AG04449 (cell line): ENCODE measurements around the gene ALX4.

ENCODE experiments used
- CTCF ChIA-PET: fragments of 350-600 bp; formaldehyde crosslinking; extraction: SDS; loops from one replicate; lab custom pipeline; 2021; ENCODE audit warnings: antibody characterized with exemption; lab: Yijun Ruan, JAX
- POLR2A ChIA-PET: fragments of 400-600, 350-600 bp; formaldehyde crosslinking; extraction: SDS; loops from one replicate; lab custom pipeline; 2020; ENCODE audit warnings: antibody characterized with exemption, inconsistent platforms; lab: Yijun Ruan, JAX
- DNase-seq: peaks from one replicate; pipeline ENCODE4 v3.0.0-alpha.2; 2010; ENCODE audit warnings: low read depth, low spot score
- H3K4me3 ChIP-seq: 2 replicates; pipeline ENCODE4 v1.5.1; 2011; ENCODE audit warnings: low read depth, mild to moderate bottlenecking, control low read depth, low read length
- TF ChIP-seq, protein P1 (sequence below): IDR thresholded peaks from one replicate; pipeline ENCODE4 v1.5.1; 2011; ENCODE audit warnings: mild to moderate bottlenecking, moderate library complexity, low read length, control low read depth, inconsistent platforms; ENCODE audit not compliant: insufficient read depth; ENCODE audit errors: missing control alignments

Gene ALX4

DNA sequence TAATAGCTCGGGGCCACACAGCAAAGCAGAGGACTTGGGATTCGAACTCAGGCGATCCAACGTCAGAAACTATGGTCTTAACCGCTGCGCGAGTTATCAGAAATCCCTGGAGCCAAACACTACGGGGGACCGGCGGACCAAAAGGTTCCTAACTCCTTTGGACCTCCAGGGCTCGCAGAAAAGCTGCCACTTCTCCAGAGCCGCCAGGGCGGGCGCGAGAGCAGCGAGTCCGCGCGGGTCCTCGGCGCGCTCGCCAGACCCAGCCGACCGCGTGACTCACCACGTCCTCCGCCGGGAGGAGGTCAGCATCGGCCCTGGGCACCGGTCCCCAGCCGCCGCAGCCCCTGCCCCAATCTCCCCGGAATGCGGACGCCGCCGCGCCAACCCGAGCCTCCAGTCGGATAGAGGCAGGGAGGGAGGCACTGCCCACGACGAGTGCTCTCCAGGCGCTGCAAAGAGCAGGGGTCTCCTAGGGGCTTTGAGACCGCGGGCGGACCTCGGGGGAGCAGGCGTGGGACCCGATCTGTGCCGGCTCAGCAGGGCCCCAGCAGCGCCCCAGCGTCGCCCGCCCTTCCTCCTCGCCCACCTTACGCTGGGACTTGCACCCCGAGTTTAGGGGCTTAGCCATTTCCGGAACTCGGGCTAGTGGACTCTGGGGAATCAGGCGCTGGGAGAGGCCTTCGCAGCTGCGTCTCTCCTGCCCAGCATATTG, 6.2 kb upstream of the ALX4 start:
- peak overlapping the region; percentile 48 for H3K4me3 ChIP-seq
- POLR2A ChIA-PET, result no interaction called here
- TF ChIP-seq, protein P1, sequence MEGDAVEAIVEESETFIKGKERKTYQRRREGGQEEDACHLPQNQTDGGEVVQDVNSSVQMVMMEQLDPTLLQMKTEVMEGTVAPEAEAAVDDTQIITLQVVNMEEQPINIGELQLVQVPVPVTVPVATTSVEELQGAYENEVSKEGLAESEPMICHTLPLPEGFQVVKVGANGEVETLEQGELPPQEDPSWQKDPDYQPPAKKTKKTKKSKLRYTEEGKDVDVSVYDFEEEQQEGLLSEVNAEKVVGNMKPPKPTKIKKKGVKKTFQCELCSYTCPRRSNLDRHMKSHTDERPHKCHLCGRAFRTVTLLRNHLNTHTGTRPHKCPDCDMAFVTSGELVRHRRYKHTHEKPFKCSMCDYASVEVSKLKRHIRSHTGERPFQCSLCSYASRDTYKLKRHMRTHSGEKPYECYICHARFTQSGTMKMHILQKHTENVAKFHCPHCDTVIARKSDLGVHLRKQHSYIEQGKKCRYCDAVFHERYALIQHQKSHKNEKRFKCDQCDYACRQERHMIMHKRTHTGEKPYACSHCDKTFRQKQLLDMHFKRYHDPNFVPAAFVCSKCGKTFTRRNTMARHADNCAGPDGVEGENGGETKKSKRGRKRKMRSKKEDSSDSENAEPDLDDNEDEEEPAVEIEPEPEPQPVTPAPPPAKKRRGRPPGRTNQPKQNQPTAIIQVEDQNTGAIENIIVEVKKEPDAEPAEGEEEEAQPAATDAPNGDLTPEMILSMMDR, result peak; percentile 17
- DNase-seq, result no peak
- CTCF ChIA-PET, result interaction anchor here (1.3 kb wide), 1 partner anchor 182 kb away, joined by 4 read pairs; no protein-coding TSS in a partner anchor

DNA sequence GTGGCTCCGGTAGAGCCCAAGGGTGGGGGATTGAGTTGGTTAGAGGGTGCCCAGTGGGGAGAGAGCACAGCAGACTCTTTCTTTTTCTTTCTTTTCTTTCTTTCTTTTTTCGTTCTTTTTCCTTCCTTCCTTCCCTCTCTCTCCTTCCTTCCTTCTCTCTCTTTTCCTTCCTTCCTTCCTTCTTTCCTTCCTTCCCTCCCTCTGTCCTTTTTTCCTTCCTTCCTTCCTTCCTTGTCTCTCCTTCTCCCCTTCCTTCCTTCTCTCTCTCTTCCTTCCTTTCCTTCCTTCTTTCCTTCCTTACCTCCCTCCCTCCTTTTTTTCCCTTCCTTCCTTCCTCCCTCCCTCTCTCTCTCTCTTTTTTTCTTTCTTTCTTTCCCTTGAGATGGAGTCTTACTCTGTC, 4.8 kb upstream of the ALX4 start:
- ChIA-PET CTCF (interaction anchor here (1.3 kb wide), 1 partner anchor 181 kb away, joined by 4 read pairs; no protein-coding TSS in a partner anchor), POLR2A (no interaction called here)
- DNase-seq, result no peak
- TF ChIP-seq, protein P1, result no peak
- H3K4me3 ChIP-seq, result no peak overlapping the region

DNA sequence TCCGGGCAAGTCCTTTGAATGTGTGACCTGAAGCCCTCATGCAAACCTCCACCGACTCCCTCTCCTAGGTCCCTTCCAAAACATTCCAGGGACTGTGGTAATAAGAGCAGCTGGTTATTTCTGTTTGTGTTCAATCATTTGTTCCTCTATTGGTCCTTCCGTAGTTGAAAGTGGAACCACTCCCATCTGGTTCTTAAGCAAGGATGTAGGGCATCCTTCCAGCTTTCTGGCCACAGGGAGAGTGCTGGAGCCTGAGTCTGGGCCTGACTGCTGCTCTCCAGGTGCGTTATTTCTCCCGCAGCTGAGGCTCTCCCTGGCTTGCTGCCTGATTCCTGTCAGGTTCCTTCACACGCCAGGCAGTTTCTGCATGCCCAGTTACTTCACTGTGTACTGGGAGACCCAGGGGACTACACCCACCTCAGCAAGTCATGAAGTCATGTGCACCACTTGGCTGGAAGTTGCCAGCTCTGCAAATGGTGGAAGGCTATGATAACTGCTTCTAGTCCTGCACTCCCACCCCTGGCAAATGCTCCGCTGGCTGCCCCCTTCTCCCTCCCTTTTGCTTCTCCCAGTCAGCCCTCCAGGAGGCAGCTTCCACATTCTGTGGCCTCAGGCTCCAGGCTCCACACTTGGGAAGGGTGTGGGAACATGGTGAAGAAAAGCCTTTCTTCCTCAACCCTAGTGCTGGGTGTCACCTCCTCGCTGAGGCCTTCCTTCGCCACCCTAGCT, 4.0 kb upstream of the ALX4 start:
- no peak for DNase-seq
- TF ChIP-seq, protein P1, result no peak
- no peak overlapping the region for H3K4me3 ChIP-seq
- CTCF ChIA-PET, result no interaction called here
- POLR2A ChIA-PET, result no interaction called here

DNA sequence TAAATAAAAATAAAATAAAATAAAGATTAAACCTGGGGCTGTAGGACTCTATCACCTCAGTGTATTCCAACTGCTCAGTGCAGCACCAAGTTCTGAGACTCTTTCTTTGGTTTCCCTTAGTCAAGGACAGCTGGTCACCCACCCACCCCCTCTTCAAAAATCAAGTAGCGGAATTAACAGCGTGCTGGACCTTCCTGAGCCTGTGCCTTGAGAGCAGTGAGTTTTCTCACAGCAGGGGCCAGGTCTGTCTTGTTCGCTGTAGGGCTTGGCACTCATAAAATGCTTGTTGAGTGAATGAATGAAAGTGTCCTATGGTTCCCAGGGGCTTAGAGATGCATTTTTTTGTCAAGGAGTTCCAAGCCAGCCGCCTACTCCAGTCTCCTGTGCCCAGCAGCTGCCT, 2.9 kb upstream of the ALX4 start:
- CTCF ChIA-PET, result interaction anchor here (0.7 kb wide), 1 partner anchor 197 kb away, joined by 3 read pairs; no protein-coding TSS in a partner anchor
- H3K4me3 ChIP-seq, result no peak overlapping the region
- TF ChIP-seq, protein P1, result no peak
- DNase-seq, result no peak
- POLR2A ChIA-PET, result no interaction called here

DNA sequence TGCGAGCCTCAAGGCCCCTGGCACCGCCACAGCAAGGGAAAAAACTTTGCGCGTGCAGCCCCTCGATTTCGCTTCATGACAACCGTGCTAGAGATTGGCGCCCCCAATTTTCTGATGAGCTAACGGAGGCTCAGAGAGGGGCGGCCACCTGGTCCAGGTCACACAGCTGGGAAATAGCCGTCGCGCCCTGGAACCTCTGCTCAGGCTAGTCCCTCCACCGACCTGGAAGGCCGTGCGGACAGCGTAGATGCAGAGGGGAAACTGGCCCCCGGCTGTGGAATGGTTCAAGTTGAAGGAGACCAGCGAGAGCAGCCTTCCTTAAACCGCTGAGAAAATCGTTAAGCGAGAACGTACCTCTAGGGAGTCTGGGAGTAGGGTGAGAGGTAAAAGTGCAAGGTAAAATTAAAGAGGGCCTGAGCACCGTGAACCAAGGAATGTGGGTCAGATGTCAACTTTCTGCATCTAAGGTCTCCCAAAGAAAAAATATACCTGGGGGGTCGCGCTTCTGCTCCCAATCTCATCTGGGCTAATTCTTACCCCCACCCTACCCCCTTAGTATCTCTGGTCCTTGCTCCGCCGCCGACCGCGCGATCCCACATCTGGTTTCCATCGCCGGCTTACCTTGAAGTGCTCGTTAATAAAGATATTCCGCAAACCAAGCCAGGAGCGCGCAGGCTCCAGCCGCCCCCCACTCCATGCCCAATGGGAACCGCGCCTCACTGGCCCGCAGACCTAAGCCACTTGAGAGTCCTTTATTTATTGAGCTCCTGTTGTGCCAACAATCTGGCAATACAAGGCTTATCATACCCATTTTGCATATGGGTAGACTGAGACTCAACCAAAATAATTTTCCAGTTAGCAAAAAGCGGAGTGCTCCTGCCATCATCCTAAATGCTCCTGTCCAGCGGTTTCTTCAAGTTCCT, 1.7 kb upstream of the ALX4 start:
- no peak overlapping the region for H3K4me3 ChIP-seq
- ChIA-PET POLR2A (no interaction called here), CTCF (interaction anchor here (1.2 kb wide), 1 partner anchor 175 kb away, joined by 3 read pairs; no protein-coding TSS in a partner anchor)
- TF ChIP-seq, protein P1, result no peak
- DNase-seq, result no peak
